ENCODE data around the gene R3HCC1L. TPM values are rescaled to one million over a fixed set of nuclear protein-coding genes. Genes with fewer than 3 reads are reported as not detected.
"Not testable (repeated sequence)": the region's sequence is repeated elsewhere in the genome, so short reads cannot be mapped to it uniquely, and the experiment has no call there.

R3HCC1L gene
- total RNA-seq, 4 donors from 2014 or later = 16.4 to 22.3 (median 18.8) TPM

GRCh38 chr10:98144985-98145384, 10.5 kb downstream of the R3HCC1L start:
- Histone ChIP-seq H3K36me3 (no peaks in the 10 kb centered on the region), H3K27ac (no peak overlapping the region), H3K27me3 (no peaks in the 10 kb centered on the region), H3K9me3 (peaks cover 0 to 2% (median under 1%) of the 10 kb centered on the region in 4 donors), H3K4me3 (no peak overlapping the region), H3K4me1 (peaks cover 0 to 2% (median 0%) of the 10 kb centered on the region in 4 donors)
- DNase-seq = no peak
- TF ChIP-seq POLR2A (IDR thresholded peaks at IDR 0.05) = no peak
- TF ChIP-seq, protein P1, sequence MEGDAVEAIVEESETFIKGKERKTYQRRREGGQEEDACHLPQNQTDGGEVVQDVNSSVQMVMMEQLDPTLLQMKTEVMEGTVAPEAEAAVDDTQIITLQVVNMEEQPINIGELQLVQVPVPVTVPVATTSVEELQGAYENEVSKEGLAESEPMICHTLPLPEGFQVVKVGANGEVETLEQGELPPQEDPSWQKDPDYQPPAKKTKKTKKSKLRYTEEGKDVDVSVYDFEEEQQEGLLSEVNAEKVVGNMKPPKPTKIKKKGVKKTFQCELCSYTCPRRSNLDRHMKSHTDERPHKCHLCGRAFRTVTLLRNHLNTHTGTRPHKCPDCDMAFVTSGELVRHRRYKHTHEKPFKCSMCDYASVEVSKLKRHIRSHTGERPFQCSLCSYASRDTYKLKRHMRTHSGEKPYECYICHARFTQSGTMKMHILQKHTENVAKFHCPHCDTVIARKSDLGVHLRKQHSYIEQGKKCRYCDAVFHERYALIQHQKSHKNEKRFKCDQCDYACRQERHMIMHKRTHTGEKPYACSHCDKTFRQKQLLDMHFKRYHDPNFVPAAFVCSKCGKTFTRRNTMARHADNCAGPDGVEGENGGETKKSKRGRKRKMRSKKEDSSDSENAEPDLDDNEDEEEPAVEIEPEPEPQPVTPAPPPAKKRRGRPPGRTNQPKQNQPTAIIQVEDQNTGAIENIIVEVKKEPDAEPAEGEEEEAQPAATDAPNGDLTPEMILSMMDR (IDR thresholded peaks at IDR 0.05) = no peak

GRCh38 chr10:98149858-98150257, 15.4 kb downstream of the R3HCC1L start:
- TF ChIP-seq, protein P1 (IDR thresholded peaks at IDR 0.05) = no peak
- no peak for TF ChIP-seq POLR2A (IDR thresholded peaks at IDR 0.05)
- Histone ChIP-seq H3K9me3 (peaks cover 0 to 8% (median 1%) of the 10 kb centered on the region in 4 donors), H3K4me3 (no peak overlapping the region), H3K27me3 (no peaks in the 10 kb centered on the region), H3K27ac (no peak overlapping the region), H3K36me3 (no peaks in the 10 kb centered on the region), H3K4me1 (no peaks in the 10 kb centered on the region)
- DNase-seq = no peak

- no peak for DNase-seq
- no peaks in the 10 kb centered on the region for H3K4me1 ChIP-seq
- no peaks in the 10 kb centered on the region for H3K36me3 ChIP-seq
- peaks cover 0 to 8% (median 1%) of the 10 kb centered on the region in 4 donors for H3K9me3 ChIP-seq
- H3K27me3 ChIP-seq = no peaks in the 10 kb centered on the region
- no peak overlapping the region for H3K4me3 ChIP-seq
- no peak for TF ChIP-seq POLR2A (IDR thresholded peaks at IDR 0.05)
- TF ChIP-seq, protein P1 (IDR thresholded peaks at IDR 0.05) = no peak
- no peak overlapping the region for H3K27ac ChIP-seq
Measured at GRCh38 chr10:98150544-98150943, 16.1 kb downstream of the R3HCC1L start.

DNA sequence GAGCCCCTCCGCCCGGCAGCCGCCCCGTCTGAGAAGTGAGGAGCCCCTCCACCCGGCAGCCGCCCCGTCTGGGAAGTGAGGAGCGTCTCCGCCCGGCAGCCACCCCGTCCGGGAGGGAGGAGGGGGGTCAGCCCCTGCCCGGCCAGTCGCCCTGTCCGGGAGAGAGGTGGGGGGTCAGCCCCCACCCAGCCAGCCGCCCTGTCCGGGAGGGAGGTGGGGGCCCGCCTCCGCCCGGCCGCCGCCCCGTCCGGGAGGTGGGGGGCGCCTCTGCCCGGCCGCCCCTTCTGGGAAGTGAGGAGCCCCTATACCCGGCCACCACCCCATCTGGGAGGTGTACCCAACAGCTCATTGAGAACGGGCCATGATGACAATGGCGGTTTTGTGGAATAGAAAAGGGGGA, 18.3 kb downstream of the R3HCC1L start:
- peaks cover 0 to 15% (median 0%) of the 10 kb centered on the region in 3 donors for H3K36me3 ChIP-seq
- not testable (repeated sequence) for H3K27ac ChIP-seq, H3K27me3 ChIP-seq, H3K4me3 ChIP-seq, H3K9me3 ChIP-seq, H3K4me1 ChIP-seq, DNase-seq

GRCh38 chr10:98153213-98153958, 18.9 kb downstream of the R3HCC1L start:
- H3K4me1 ChIP-seq, H3K27ac ChIP-seq, H3K9me3 ChIP-seq, H3K27me3 ChIP-seq, DNase-seq, H3K4me3 ChIP-seq: not testable (repeated sequence)
- H3K36me3 ChIP-seq = peaks cover 0 to 15% (median 0%) of the 10 kb centered on the region in 3 donors

- TF ChIP-seq POLR2A (IDR thresholded peaks at IDR 0.05) = no peak
- TF ChIP-seq, protein P1 (IDR thresholded peaks at IDR 0.05) = no peak
- Histone ChIP-seq H3K27me3 (no peaks in the 10 kb centered on the region), H3K9me3 (peaks cover 0 to 8% (median 1%) of the 10 kb centered on the region in 4 donors), H3K4me3 (no peak overlapping the region), H3K4me1 (no peaks in the 10 kb centered on the region), H3K27ac (no peak overlapping the region), H3K36me3 (peaks cover 0 to 15% (median 0%) of the 10 kb centered on the region in 3 donors)
- no peak for DNase-seq
Measured at GRCh38 chr10:98154076-98154475, 19.6 kb downstream of the R3HCC1L start.

Data from Peyer's patch (tissue), 4 donors.